Measurements from ENCODE around the gene TMEM18. TPM values are rescaled to one million over a fixed set of nuclear protein-coding genes. Genes with fewer than 3 reads are reported as not detected.

TMEM18 gene
- polyA plus RNA-seq, 1 experiment, result 40.9 TPM

DNA sequence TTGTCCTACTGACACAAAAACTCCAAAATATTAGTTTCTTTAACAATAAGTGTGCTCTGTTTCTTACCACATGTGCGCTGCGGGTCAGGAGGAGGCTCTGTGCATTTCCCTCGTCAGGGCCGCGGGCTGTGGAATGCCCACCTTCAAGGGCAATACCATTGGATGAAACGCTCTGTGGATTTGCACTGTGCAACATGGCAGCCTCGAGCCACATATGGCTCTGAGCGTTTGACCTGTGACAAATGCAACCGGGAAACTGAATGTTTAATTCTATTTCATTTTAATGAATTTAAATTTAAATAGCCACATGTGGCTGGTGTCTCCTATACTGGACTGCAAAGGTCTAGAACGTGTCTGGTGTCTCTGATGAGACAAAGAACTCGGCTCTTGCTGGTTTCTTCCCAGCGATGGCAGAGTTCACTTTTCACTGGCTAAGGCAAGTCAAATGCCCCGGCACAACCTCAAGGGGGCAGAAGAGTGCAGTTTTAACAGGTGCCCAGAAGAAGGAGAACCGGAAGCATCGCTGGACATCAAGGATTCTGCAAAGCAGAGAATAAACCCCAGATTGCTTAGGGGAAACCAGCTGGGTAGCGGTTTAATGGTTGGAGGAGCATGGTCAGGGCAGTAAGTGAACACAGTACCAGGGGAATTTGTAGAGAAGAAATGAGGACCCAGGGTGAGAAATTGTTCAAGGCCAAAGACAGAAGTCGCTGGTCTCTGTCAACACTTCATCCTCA lies 37.0 kb upstream of the TMEM18 start:
- CTCF ChIA-PET, result interaction anchor here (0.6 to 4.8 kb wide), 15 partner anchors 9 to 1113 kb away, joined by 3 to 47 read pairs (median 4); no protein-coding TSS in a partner anchor
- Histone ChIP-seq H3K4me3 (ENCODE audit: low read depth, low read length) (no peak overlapping the region), H3K9me3 (ENCODE audit: control insufficient read depth, insufficient read depth, low read length) (no peaks in the 10 kb centered on the region), H3K27ac (ENCODE audit: low read depth, low read length) (no peak overlapping the region), H3K27me3 (ENCODE audit: control insufficient read depth, insufficient read depth, low read length) (no peaks in the 10 kb centered on the region)
- DNase-seq (ENCODE audit: low read depth, low spot score), result peak; percentile 10
- POLR2A ChIA-PET, result no interaction called here
- TF ChIP-seq, protein P1, sequence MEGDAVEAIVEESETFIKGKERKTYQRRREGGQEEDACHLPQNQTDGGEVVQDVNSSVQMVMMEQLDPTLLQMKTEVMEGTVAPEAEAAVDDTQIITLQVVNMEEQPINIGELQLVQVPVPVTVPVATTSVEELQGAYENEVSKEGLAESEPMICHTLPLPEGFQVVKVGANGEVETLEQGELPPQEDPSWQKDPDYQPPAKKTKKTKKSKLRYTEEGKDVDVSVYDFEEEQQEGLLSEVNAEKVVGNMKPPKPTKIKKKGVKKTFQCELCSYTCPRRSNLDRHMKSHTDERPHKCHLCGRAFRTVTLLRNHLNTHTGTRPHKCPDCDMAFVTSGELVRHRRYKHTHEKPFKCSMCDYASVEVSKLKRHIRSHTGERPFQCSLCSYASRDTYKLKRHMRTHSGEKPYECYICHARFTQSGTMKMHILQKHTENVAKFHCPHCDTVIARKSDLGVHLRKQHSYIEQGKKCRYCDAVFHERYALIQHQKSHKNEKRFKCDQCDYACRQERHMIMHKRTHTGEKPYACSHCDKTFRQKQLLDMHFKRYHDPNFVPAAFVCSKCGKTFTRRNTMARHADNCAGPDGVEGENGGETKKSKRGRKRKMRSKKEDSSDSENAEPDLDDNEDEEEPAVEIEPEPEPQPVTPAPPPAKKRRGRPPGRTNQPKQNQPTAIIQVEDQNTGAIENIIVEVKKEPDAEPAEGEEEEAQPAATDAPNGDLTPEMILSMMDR (IDR thresholded peaks at IDR 0.05; ENCODE audit: low read depth, low read length), result peak; percentile 81

DNA sequence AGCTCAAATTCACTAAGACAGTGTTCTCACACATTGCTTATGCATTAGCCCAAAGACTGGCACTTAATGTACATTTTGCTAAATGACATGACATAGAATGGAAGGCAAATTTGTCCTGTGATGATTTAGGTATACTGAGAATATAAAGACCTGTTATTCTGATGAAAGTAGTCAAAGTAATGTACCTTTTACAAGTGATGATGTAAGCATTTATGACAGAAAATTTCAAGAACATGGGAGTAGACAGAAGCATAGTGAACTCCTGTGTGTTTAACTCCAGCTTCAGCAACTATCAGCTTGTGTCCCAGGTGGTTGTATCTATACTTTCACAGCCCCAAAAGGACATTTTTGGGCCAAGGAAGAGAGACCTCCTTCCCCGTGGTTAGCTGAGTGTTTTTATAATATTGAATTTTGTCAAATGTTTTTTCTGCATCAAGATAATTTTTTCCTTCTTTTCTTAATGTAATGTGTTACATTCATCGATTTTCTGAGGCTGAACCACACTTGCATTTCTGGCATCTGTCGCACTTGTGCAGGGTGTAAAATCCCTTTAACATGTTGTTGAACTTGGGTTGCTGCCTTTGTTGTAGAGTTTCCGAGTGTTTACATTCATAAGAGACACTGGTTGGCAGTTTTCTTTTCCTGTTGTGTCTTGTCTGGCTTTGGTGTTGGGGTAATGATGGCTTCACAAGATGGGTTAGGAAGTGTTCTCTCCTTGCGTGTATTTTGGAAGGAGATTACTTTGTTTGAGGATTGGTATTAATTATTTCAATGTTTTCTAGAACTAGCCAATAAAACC lies 33.9 kb upstream of the TMEM18 start:
- peaks cover 2% of the 10 kb centered on the region for H3K27me3 ChIP-seq (ENCODE audit: control insufficient read depth, insufficient read depth, low read length)
- H3K27ac ChIP-seq (ENCODE audit: low read depth, low read length), result no peak overlapping the region
- no peak overlapping the region for H3K4me3 ChIP-seq (ENCODE audit: low read depth, low read length)
- no peak for DNase-seq (ENCODE audit: low read depth, low spot score)
- POLR2A ChIA-PET, result no interaction called here
- no peaks in the 10 kb centered on the region for H3K9me3 ChIP-seq (ENCODE audit: control insufficient read depth, insufficient read depth, low read length)
- TF ChIP-seq, protein P1 (IDR thresholded peaks at IDR 0.05; ENCODE audit: low read depth, low read length), result no peak
- CTCF ChIA-PET, result interaction anchor here (0.6 to 0.7 kb wide), 2 partner anchors 10 to 30 kb away, joined by 3 to 4 read pairs; no protein-coding TSS in a partner anchor

DNA sequence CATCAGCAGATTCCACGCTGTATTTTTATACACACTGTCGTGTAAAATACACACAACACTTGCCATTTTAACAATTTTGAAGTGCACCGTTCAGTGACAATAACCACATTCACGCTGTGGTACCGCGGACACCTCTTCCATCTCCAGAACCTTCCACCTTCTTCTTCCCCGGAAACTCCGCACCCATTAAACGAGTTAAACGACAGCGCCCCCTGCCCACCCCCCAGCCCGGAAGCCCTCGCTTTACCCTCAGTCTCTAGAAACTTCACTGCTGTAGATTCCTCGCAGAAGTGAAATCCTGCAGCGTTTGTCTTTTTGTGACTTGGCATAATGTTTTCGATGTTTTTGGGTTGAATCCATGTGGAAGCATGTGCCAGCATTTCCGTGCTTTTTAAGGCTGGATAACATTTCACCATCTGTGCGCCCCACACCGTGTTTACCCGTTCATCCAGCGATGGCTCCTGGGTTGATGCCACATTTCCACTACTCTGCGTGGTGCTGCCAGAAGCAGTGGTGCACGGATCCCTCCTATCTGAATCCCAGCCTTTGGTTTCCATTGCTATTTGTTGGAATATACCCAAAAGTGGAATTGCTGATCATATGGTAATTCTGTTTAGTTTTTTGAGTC lies 32.0 kb upstream of the TMEM18 start:
- DNase-seq (ENCODE audit: low read depth, low spot score), result no peak
- POLR2A ChIA-PET, result no interaction called here

DNA sequence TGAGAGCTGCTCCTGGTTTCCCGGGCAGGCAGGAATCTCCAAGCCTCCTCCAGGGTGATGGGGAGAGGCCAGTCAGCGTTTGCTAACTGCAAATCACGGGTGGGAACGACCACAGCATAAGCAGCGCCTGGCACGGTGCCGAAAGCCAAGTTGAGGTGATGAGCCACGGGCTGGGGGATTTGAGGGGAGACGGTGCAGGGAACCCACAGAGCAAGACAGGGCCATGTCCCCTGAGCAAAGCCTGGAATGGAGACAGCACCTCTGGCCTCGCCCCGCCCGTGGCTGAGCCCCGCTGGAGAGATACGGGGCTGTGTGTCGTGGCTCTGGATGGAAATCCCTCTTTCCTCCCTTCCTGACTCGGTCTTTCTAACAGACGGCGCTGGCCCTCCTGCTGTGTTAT lies 31.5 kb upstream of the TMEM18 start:
- DNase-seq (ENCODE audit: low read depth, low spot score), result no peak
- POLR2A ChIA-PET, result no interaction called here
- no peaks in the 10 kb centered on the region for H3K9me3 ChIP-seq (ENCODE audit: control insufficient read depth, insufficient read depth, low read length)
- TF ChIP-seq, protein P1 (IDR thresholded peaks at IDR 0.05; ENCODE audit: low read depth, low read length), result no peak
- CTCF ChIA-PET, result interaction anchor here (1.3 kb wide), 1 partner anchor 836 kb away, joined by 4 read pairs; no protein-coding TSS in a partner anchor
- no peak overlapping the region for H3K4me3 ChIP-seq (ENCODE audit: low read depth, low read length)
- H3K27ac ChIP-seq (ENCODE audit: low read depth, low read length), result no peak overlapping the region
- peaks cover 2% of the 10 kb centered on the region for H3K27me3 ChIP-seq (ENCODE audit: control insufficient read depth, insufficient read depth, low read length)

More for the DNA sequence above, 32.0 kb upstream of the TMEM18 start:
- CTCF ChIA-PET, result interaction anchor here (1.3 kb wide), 1 partner anchor 835 kb away, joined by 4 read pairs; no protein-coding TSS in a partner anchor
- no peak overlapping the region for H3K27ac ChIP-seq (ENCODE audit: low read depth, low read length)
- peaks cover 2% of the 10 kb centered on the region for H3K27me3 ChIP-seq (ENCODE audit: control insufficient read depth, insufficient read depth, low read length)
- TF ChIP-seq, protein P1 (IDR thresholded peaks at IDR 0.05; ENCODE audit: low read depth, low read length), result no peak
- no peak overlapping the region for H3K4me3 ChIP-seq (ENCODE audit: low read depth, low read length)
- no peaks in the 10 kb centered on the region for H3K9me3 ChIP-seq (ENCODE audit: control insufficient read depth, insufficient read depth, low read length)

All from AG04450 (cell line).